ENCODE results near the gene SMARCAL1. TPM values are rescaled to one million over a fixed set of nuclear protein-coding genes. Genes with fewer than 3 reads are reported as not detected.

Gene SMARCAL1
- total RNA-seq, 2 donors from 2014 or later = 8.4 to 12.0 TPM

DNA sequence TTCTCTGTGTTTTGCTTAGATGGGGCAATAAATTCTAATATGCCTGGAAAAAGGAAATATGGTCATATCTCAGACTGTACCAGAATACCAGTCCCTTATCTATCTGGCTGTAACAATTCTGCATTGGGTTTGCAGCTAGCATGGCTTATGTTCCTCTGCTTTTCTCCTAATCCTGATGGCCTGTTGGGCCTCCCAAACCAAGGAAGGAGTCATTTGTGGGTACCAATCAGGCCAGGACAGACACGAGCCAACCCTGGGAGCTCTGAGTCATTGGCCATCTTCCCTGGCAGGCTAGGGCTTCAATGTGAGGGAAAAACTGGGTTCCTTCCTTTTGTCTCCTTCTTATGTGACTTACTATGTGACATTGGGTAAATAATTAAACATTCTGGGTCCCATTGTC, 12.0 kb downstream of the SMARCAL1 start:
- ATAC-seq (no peak), DNase-seq (no peak)
- intact Hi-C loops (cut with DNase I) = loop anchor here in 1 of 2 donors (10.0 kb wide), 1 partner anchor 241 kb away; no protein-coding TSS in a partner anchor

GRCh38 chr2:216425008-216425787, 12.9 kb downstream of the SMARCAL1 start:
- intact Hi-C loops (cut with DNase I) = loop anchor here in 1 of 2 donors (10.0 kb wide), 1 partner anchor 240 kb away; no protein-coding TSS in a partner anchor
- no peak for ATAC-seq

GRCh38 chr2:216426166-216426777, 14.0 kb downstream of the SMARCAL1 start:
- intact Hi-C loops (cut with DNase I) = loop anchor here in 1 of 2 donors (10.0 kb wide), 1 partner anchor 239 kb away; no protein-coding TSS in a partner anchor

More at GRCh38 chr2:216425008-216425787, 12.9 kb downstream of the SMARCAL1 start:
- DNase-seq = no peak

DNA sequence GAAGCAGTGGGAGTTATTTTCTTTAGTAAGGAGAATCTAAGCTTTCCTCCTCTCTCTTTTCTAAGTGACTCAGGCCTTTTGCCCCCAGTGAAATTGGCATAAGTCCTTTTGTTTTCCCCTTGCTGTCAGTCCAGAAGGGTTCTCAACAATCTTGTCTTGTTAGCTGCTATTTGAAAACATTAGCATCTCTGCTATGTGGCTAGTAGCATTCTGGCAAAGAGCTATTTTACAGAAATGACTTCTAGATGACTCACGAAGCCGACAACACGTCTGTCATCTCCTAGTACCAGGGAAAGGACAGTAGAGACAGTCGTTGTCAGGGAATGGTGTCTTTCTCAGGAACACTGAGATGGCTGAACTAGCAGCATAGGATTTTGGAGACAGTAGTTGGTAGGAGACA, 14.7 kb downstream of the SMARCAL1 start:
- intact Hi-C loops (cut with DNase I) = loop anchor here in 1 of 2 donors (10.0 kb wide), 1 partner anchor 238 kb away; no protein-coding TSS in a partner anchor
- ATAC-seq = peak; percentile 46 to 68

More at GRCh38 chr2:216426166-216426777, 14.0 kb downstream of the SMARCAL1 start:
- ATAC-seq = no peak
- no peak for DNase-seq

GRCh38 chr2:216428618-216429350, 16.5 kb downstream of the SMARCAL1 start:
- DNase-seq = no peak
- no peak for ATAC-seq
- intact Hi-C loops (cut with DNase I) = loop anchor here in 1 of 2 donors (10.0 kb wide), 1 partner anchor 236 kb away; no protein-coding TSS in a partner anchor

More for the DNA sequence above, 14.7 kb downstream of the SMARCAL1 start:
- DNase-seq = no peak

DNA sequence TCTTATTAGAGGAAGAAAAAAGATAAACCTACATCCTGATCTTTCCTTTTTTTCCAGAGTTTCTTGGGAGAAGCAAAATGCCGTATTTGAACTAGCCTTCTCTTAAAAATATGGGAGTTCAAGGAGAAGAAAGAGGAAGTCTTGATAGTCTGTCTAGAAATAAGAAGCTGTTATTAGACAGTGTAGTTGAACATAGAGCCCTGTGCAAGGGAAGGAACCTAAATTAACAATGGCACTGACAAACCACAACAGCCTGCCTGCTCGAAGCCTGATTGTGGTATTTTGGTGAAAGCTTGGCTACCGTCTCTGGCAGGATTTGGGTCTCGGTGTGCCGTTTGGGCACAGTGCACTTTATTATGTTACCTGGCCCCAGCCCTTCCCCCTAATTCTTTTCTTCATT, 17.1 kb downstream of the SMARCAL1 start:
- intact Hi-C loops (cut with DNase I) = loop anchor here in 1 of 2 donors (10.0 kb wide), 1 partner anchor 235 kb away; no protein-coding TSS in a partner anchor
- DNase-seq (no peak), ATAC-seq (no peak)

GRCh38 chr2:216430811-216431530, 18.7 kb downstream of the SMARCAL1 start:
- ATAC-seq (peak; percentile 25 to 40), DNase-seq (no peak)
- intact Hi-C loops (cut with DNase I) = no loop called here

GRCh38 chr2:216431531-216431856, 19.2 kb downstream of the SMARCAL1 start:
- DNase-seq (no peak), ATAC-seq (no peak)
- intact Hi-C loops (cut with DNase I) = no loop called here

DNA sequence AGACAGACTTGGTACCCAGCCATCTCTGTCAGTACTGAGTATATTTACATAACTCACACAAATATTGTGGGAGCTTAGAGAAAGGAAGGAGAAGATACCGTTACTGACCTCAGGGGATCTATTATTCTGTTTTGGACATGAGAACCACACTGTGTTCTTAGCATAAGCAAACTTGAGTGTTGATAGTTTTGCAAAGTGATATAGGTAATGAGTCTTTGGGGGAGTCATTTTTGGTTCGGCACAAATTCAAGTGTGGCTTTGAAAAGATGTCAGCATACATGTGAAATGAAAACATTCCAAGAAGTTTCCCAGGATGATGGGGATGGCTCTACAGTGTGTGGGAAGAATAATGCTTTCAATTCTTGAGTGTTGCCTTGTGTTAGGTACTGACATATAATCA, 24.1 kb downstream of the SMARCAL1 start:
- no peak for ATAC-seq

DNA sequence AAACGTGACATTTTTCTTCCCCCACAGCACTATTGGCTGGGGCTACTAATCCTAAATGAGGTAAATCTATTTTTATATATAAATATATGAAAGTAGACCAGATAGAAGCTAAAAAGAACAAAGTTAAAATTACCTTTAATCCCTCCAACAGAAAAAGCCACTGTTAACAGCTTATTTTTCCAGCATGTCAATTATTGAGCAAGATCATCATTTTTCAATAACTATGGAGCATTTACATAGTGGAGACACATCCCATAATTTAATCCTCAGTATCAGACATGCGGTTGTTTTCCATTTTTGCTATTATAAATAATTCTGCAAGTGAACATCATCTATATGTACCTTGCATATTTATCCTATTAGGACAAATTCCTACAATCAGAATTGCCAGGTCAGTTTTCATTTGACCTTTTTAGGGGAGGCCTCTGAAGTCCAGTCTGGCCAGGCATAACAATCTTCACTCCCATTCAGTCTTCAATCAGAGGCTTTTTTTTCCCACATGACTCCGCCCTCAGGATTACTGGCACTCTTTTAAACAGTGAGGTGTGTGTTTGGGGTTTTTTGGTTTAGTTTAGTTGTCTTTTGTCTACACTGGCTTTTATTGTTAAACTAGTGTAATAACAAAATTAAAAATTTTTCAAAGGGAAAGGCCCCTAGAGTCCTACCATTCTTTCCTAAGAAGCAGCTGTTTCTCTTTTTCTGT, 29.2 kb downstream of the SMARCAL1 start:
- intact Hi-C loops (cut with DNase I) = no loop called here
- DNase-seq (no peak), ATAC-seq (no peak)

More for the DNA sequence above, 24.1 kb downstream of the SMARCAL1 start:
- intact Hi-C loops (cut with DNase I) = no loop called here
- DNase-seq = no peak

GRCh38 chr2:216445501-216445900, 33.2 kb downstream of the SMARCAL1 start:
- no peak for ATAC-seq
- intact Hi-C loops (cut with DNase I) = no loop called here
- DNase-seq = no peak

DNA sequence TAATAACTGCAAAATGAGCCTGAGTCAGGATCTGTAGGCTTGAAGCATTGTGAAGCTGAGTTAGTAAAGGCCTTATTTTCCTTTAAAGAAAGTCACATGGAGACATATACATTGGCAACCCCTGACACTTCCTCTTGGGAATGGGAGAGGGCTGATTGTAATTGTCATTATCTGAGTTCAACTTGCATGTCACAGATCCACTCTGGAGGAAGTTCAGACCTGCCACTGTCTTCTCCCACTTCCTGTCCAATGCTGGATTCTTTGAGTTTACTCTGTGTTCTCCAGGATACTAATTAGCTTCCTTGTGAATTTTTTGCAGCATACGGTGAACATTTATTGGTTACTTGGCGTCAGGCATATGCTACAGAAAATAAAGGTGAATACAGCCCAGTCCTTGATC, 34.1 kb downstream of the SMARCAL1 start:
- intact Hi-C loops (cut with DNase I) = no loop called here
- no peak for ATAC-seq
- DNase-seq = no peak

DNA sequence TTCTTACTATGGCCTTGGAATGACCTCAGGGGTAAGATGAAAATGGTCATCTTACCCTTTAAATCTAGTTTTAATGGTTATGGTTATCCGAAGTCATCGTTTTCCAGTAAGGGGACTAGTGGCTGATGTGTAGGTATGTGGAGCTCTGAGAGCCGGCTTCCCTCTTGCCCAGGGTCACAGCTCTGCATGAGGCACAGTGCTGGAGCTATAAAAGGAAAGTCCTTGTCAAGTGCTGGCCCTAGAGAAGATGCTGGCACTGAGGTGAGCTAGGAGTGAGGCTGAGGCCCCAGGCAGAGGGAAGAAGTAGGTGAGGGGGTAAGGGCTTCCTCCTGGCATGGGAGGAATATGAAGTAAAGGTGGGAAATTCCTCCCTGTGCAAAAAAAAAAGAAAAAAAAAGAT, 35.0 kb downstream of the SMARCAL1 start:
- intact Hi-C loops (cut with DNase I) = no loop called here
- no peak for DNase-seq
- ATAC-seq = peak; percentile 72 to 74

DNA sequence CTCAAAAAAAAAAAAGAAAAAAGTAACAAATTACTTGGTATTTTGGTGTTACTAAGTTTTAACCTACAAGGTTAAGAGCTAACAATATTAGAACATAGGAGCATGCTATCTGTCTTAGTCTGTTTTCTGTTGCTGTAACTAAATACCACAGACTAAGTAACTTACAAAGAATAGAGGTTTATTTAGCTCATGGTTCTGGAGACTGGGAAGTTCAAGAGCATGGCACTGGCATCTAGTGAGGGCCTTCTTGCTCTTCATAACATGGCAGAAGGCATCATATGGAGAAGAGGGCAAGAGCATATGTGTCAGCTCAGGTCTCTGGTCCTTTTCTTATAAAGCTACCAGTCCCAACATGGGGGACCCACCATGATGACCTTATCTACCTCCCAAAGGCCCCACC, 36.5 kb downstream of the SMARCAL1 start:
- no peak for DNase-seq
- intact Hi-C loops (cut with DNase I) = no loop called here
- no peak for ATAC-seq

- DNase-seq (no peak), ATAC-seq (no peak)
- intact Hi-C loops (cut with DNase I) = no loop called here
These were observed 38.1 kb downstream of the SMARCAL1 start for GRCh38 chr2:216450346-216450745.

DNA sequence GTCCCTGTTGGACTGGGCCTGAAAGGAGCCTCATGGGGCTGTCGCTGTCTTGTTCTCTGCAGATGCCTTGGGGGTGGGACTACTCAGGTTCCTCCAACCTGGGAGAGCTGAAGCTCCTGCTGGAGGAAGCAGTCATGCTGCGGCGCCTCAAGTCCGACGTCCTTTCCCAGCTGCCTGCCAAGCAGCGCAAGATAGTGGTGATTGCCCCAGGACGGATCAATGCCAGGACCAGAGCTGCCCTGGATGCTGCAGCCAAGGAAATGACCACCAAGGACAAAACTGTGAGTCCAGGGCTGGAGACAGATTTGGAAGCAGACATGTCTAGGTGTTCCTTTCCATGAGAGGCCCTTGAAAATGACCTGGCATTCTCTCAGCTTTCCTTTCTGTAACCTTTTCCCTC, 38.5 kb downstream of the SMARCAL1 start:
- DNase-seq (no peak), ATAC-seq (peak in 1 of 2 donors; percentile 68)
- intact Hi-C loops (cut with DNase I) = no loop called here

DNA sequence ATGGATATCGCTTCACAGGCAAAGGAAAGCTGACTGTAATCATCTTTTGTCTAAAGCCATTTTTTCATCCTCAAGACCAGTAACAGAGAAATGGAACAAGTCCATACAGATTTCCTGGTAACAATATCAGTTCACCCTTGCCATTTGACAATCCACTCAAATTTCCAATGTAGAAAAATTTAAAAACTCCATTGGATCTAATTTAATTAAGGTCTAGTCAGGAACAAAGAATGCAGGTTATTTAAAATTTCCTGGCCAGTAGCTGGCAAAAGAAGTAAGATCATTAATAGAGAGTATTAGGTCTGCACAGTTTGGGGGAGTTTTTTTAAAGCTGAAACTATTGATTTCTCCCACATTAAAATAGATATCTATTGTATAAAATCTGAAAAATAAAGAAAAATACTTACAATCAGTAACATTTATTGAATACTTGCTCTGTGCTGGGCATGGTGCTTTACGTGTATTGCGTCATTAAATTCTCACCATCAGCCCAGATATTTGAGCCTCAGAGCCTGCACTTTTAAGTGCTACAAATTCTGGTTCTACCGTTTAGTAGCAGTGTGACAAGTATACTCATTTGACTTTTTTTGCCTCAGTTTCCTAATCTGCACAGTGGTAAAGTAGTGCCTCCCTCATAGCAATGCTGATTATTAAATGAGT, 41.8 kb downstream of the SMARCAL1 start:
- no peak for DNase-seq
- no peak for ATAC-seq
- intact Hi-C loops (cut with DNase I) = no loop called here

DNA sequence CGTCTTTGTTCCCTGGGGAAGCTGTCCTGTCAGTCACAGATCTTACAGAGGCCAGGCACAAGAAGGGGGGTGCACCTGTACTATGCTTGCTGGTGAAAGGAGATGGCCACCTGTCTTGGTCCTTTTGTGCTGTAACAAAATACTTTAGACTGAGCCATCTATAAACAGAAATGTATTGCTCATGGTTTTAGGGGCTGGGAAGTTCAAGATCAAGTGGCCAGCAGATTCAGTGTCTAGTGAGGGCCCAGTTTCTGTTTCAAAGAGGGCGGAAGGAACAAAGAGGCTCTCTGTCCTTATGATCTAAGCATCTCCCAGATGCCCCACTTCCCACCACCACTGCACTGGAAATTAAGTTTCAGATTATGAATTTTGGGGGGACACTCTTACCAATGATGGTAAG, 50.9 kb downstream of the SMARCAL1 start:
- ATAC-seq (no peak), DNase-seq (no peak)
- intact Hi-C loops (cut with DNase I) = no loop called here

Measured in left cardiac atrium (tissue), 4 donors.